Hematopoietic multipotent progenitor cell treated with erythropoietin and hydrocortisone succinate and interleukin-3 and kit ligand, for 4 days (in vitro differentiated cells): ENCODE data around the gene CPT1B.
"Not testable (repeated sequence)": the region's sequence is repeated elsewhere in the genome, so short reads cannot be mapped to it uniquely, and the experiment has no call there.

Experiments used
- DNase-seq: peaks from one replicate; pipeline ENCODE4 v3.0.0-alpha.2; 2015

Gene CPT1B

GRCh38 chr22:50608996-50609395 lies 30.8 kb upstream of the CPT1B start:
- no peak for DNase-seq

GRCh38 chr22:50608058-50608840 lies 30.0 kb upstream of the CPT1B start:
- not testable (repeated sequence) for DNase-seq

GRCh38 chr22:50607659-50608020 lies 29.4 kb upstream of the CPT1B start:
- DNase-seq = no peak

- no peak for DNase-seq
Measured at GRCh38 chr22:50606946-50607658, 28.9 kb upstream of the CPT1B start.

GRCh38 chr22:50606165-50606945 lies 28.1 kb upstream of the CPT1B start:
- no peak for DNase-seq

GRCh38 chr22:50605613-50606074 lies 27.4 kb upstream of the CPT1B start:
- no peak for DNase-seq

GRCh38 chr22:50605002-50605612 lies 26.9 kb upstream of the CPT1B start:
- no peak for DNase-seq

GRCh38 chr22:50604256-50605001 lies 26.2 kb upstream of the CPT1B start:
- no peak for DNase-seq

- DNase-seq = no peak
Measured at GRCh38 chr22:50603511-50604255, 25.5 kb upstream of the CPT1B start.

- DNase-seq = no peak
Measured at GRCh38 chr22:50602338-50602700, 24.1 kb upstream of the CPT1B start.

GRCh38 chr22:50601669-50602337 lies 23.6 kb upstream of the CPT1B start:
- no peak for DNase-seq

GRCh38 chr22:50600967-50601668 lies 22.9 kb upstream of the CPT1B start:
- DNase-seq = no peak

GRCh38 chr22:50600538-50600937 lies 22.3 kb upstream of the CPT1B start, which contains the start of gene MAPK8IP2:
TSS of gene MAPK8IP2 (plus strand) at chr22:50600793. CDS start at chr22:50600819, 26 bp downstream.
- DNase-seq = no peak

- DNase-seq = peak; percentile 75
Measured at GRCh38 chr22:50599816-50600455, 21.7 kb upstream of the CPT1B start.

GRCh38 chr22:50597097-50597496 lies 18.9 kb upstream of the CPT1B start:
- DNase-seq = no peak

- DNase-seq = no peak
Measured at GRCh38 chr22:50595189-50595588, 17.0 kb upstream of the CPT1B start.

GRCh38 chr22:50587407-50587806 lies 9.2 kb upstream of the CPT1B start:
- DNase-seq = no peak

GRCh38 chr22:50586416-50586815 lies 8.2 kb upstream of the CPT1B start:
- no peak for DNase-seq

- DNase-seq = no peak
Measured at GRCh38 chr22:50585781-50586180, 7.6 kb upstream of the CPT1B start.

GRCh38 chr22:50585238-50585637 lies 7.0 kb upstream of the CPT1B start:
- no peak for DNase-seq
